ENCODE results near the gene FDXR.

Gene FDXR

DNA sequence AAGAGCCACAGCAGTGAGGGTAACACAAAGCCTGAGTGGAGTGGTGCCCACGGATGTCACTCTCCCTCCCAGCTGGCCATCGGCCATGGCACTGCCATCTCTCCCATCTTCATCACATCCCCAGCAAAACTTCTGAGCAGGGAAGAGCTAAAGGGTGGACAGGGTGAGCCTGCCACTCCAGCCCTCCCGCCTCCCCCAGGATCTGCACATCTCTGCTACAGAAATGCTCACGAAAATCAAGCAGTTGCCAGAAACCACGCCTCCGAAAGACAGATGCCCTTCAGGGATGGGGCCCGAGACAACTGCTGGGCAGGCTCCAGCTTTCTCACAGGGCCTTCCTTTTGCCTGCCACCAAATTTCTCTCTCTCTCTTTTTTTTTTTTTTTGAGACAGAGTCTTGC is 16.7 kb downstream of the FDXR start:
- no peak for FAIRE-seq

- FAIRE-seq, result no peak
These were observed 17.5 kb downstream of the FDXR start for GRCh38 chr17:74855323-74855722.

GRCh38 chr17:74854792-74855191 is 18.0 kb downstream of the FDXR start:
- no peak for FAIRE-seq

DNA sequence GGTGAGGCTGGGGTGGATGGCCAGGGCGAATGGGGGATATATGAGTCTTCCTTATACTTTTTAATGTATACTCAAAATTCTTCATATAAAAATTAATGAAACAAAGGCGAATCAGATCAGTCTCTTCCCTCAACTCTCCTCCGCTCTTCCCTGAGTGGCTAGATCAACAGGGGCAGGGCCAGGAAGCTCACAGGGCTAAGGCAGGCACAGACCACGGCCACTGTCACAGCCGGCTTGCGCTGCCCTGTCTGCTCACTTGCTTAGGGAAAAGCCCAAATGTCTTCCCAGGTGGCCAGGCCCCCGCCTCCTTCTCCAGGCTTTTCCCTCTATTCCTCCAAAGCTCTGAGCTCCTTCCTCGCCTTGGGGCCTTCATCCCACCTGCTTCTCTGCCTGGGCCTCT is 19.1 kb downstream of the FDXR start:
- no peak for FAIRE-seq

DNA sequence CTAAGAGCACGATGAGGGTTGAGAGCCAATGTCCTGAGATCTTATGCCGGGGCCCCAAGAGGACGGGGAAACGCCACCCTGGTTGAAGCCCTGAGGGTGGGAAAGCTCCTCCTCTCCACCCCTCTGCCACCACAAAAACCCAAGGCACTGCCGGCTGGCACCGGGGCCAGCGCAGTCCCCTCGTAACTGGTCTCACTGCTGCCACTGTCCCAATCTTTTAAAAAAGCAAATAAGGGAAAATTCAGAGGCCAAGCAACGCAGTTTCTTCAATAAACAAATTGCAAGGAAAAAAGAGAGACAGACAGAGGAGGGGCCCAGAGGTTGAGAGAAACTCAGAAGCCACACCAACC is 19.8 kb downstream of the FDXR start:
- no peak for FAIRE-seq

DNA sequence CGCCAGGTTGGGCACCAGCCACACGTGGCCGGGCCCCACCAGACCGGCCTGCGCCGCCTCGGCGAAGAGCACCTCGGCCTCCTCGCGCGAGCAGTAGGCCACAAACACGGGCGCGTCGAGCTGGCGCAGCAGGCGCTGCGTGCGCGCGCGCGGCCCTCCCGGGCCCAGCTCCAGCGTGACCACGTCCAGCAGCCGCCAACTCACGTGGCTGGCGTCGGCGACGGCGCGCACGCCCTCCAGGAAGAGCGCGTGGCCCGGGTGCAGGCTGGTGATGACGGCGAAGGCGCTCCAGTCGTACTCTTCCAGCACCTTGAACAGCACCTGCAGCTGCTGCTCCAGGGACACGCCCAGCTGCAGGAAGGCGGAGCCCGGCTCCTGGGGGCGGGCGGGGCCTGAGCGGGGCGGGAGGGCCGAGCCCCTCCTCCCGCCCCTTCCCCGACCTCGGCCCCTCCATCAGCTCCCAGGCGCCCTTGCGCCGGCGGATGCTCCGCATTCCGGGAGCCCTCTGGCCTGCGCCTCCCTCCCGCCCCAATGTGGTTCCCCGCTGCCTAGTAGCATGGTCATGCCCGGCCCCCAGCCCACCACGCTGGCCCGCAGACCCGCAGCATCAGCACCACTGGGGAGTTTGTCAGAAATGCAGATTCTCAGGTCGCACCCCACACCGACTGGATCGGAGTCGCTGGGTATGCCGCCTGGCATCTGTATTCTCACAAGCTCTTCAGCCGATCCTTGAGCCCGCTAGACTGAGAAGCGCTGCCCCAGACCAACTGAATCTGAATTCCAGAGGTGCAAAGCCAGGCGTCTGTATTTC is 20.4 kb downstream of the FDXR start:
- no peak for FAIRE-seq

DNA sequence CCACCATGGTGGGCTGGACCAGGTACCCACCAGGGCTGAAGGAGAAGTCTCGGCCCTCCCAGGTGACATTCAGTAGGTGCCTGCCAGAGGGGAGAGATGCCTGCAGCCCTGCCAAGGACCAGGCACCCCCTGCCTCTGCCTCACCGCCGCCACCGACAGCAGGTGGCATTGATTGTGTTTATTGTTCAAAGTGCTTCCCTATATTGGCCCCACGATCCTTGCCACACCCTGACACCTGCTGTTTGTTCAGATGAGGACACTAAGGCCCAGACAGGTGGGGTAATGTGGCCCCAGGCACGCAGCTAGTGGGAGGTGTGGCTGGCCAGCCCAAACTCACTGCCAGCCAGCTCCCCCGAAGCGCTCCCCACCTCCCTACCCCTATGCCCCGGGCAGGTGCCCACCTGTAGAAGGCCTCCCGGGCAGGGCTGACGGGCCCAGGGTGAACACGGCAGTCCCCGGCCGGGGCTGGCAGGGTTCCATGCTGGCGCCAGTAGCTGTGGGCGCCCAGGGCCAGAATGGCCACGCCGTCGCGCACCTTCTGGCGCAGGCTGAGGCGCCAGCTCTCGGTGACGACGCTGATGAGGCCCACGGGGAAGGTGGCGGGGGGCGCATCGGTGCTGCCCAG is 21.1 kb downstream of the FDXR start:
- FAIRE-seq, result no peak

DNA sequence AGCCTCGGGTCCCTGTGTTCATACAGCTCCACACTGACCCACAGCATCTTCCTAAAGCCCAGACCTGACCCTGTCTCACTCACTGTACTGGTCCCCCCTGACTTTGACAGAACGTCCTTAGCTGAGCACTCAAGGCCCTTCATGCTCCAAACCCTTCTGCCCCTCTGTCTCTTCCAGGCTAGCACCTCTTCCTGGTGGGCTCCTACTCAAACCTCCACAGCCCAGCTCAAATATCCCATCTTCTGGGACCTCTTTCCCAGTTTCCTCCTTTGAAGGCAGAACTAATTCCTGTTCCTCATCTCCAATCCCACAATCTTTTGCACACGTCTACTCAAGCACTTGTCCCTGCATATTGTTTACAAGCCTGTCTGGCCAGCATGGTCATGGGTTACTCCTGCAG is 21.9 kb downstream of the FDXR start:
- FAIRE-seq, result no peak

DNA sequence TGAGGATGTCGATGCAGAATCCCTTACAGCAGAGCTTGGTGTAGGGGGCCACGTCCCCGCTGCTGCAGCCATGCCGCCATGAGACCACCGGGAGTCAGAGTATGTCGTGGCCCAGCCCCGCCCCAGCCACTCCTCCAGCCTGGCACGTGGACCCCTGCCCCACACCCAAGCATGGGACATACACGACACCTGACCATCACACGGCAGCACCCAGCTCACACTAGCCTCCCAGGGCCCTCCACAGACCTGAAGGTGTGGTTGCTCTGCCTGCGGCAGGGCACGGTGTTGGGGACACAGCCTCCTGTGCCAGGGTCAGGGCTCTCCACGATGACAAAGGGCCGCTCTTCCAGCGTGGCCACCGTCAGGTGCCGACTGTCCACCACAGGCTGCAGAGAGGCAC is 22.5 kb downstream of the FDXR start:
- FAIRE-seq, result no peak

DNA sequence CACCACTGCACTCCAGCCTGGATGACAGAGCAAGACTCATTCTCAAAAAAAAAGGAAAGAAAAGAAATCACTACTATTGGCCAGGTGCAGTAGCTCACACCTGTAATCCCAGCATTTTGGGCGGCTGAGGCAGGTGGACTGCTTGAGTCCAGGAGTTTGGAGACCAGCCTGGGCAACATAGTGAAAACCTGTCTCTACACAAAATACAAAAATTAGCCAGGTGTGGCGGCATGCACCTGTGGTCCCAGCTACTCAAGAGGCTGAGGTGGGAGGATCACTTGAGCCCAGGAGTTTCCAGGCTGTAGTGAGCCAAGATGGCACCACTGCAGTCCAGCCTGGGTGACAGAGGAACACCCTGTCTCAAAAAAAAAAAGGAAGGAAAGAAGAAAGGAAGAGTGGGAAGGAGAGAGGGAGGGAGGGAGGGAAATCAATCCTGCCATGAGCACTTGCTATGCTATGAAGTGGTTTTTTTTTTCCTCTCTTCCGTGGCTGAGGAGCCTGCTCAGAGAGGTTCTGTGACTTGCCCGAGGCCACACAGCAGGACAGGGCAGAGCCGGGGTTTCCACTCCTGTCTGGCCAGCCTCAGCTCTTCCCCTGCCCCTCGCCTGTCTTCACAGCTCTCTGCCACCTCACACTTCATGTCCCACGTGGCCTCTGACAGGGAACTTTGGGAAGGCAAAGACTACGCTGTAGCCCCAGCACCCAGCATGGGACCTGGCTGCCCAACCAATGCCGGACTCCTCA is 24.0 kb downstream of the FDXR start:
- no peak for FAIRE-seq

- no peak for FAIRE-seq
These were observed 26.2 kb downstream of the FDXR start for GRCh38 chr17:74846621-74847020.

- FAIRE-seq, result no peak
These were observed 29.5 kb downstream of the FDXR start for GRCh38 chr17:74843352-74843627.

DNA sequence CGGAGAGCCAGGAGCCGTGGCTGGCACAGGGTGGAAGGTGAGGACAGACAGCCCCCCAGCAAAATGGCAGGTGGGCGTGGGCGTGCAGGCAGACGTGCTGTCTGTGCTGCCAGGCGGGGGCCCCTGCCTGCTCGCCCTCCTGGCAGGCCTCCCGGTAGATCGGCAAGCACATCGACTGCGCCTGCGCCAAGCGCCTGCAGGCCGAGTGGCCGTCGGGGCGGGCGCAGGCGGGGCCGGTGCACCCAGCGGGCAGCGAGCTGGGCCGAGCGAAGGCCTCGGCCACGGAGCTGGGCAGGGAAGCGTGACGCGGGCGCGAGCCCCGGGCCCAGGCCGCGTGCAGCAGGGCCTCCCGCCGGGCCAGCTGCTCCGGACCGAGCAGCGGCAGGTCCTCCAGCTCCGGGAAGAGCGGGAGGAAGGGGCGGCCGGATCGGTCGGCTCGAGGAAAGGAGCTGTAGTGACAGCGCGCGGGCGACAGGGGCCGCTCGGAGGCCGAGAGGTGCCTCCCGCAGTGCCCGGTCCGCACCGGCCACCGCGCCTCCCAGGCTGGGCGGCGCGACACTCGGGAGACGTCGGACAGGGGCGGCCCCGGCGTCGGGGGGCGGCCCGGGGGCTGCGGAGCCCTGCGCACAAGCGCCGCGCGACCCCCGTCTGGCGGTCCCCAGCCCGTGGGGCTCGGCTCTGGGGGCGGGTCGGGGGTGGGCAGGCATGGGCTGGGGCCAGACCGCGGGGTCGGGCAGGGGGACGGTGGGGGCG is 30.0 kb downstream of the FDXR start:
- FAIRE-seq, result no peak

- FAIRE-seq, result no peak
These were observed 30.6 kb downstream of the FDXR start for GRCh38 chr17:74842146-74842598.

DNA sequence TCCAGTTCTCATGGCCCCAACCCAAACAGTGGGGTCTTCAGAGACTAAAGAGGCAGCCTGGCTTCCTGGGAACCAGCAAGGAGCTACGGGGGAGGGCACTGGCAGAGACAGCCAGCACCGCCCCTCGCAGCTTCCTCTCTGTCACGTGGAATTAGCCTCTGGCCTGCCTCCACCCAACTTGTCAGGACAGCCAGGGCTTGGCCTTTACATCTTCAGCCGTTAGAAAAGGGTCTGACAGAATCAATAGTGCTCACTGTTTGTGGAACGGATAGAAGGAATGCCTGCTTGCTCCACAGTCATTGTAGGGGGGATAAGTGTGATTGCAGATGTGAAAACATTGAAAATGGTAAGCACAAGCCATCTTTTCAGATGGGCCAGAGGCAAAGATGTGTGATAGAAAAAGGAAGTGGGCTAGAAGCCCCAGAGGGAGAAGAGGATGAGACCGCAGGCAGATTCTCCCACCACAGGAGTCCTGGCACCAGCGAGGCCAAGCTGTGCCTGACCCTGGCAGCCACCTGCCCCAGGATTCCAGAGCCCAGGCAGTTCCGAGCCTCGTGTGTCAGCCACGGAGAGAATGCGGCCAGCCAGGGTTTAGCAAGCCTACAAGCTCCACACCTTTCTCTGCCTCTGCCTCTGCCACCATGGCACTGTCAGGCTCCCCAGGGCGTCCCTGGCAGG is 31.7 kb downstream of the FDXR start:
- no peak for FAIRE-seq

DNA sequence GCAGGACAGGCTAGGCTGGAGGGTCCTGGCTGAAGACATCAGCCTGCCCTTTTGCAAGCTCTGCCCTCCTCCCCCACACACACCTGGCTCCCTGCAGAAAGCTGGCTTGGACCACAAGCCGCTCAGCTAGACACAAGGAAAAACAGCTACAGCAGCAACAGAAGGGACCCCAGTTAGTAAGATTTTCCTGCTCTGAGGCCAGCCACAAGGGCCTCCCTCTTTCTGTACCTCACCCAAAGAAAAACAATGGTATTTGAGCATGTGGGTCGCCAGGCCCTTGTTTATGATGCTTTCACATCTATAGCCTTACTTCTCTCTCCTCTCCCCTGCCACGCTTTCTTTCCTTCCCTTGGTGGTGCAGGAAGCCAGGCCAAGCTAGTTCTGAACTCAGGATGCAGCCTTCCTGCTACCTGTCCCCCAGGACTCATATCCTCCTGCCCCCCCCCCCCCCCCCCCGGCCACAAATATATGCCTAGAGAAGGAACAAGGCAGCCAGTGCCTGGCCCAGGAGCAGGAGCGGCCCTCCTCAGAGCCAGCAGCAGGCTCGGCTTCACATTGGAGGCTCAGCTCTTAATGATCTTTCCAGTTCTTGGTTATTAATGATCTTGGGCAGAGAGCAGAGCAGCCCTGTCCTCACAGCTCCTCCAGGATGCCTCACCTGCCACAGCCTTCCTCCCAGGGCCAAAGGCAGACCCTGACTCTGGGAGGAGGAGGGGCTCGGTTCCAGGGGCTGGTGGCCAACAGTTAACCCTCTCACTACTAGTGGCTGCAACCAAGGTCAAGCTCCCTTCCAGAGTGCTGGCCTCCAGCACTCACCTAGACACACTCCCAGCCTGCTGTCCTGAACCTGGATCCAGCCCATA is 32.6 kb downstream of the FDXR start:
- FAIRE-seq, result no peak

DNA sequence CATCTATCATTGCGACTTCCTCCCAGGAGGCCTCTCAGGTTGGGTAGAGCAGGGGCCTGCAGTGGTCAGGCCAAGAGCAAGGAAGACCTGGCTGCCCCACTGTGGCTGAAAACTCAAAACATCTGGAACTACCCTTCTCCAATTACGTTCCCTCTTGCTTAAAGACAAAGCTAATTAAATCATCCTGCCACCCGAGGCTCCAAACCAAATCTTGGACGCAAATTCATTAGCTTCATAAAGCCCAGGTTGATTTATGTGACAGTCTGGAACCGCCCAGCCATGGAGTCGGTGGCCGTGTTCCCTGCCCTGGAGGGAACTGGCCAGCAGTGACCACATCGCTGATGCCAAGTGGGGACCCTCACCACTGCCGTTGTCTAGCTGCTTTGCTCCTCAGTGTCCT is 34.5 kb downstream of the FDXR start:
- FAIRE-seq, result no peak

- FAIRE-seq, result no peak
These were observed 35.9 kb downstream of the FDXR start for GRCh38 chr17:74836691-74837467.

- FAIRE-seq, result no peak
These were observed 36.6 kb downstream of the FDXR start for GRCh38 chr17:74836191-74836590.

GRCh38 chr17:74833501-74834377 is 39.1 kb downstream of the FDXR start:
- no peak for FAIRE-seq

Measured in G401.6 (cell line).